SU-DHL-6 (cell line): ENCODE measurements around the gene RAB11FIP3.

Source experiments
- EZH2phosphoT487 ChIP-seq: fragments of 200-600 bp; sonication (generic), shearing (Covaris generic); conservative IDR thresholded peaks from 2 replicates; pipeline ENCODE4 v1.6.1; 2018; ENCODE audit warnings: mild to moderate bottlenecking, antibody characterized with exemption, low read length, moderate library complexity, mixed read lengths
- TF ChIP-seq, protein P1 (sequence below): fragments of 200-600 bp; sonication (generic); IDR thresholded peaks from one replicate; pipeline ENCODE4 v1.5.1; 2017; ENCODE audit warnings: antibody characterized with exemption, mild to moderate bottlenecking, low read length, moderate library complexity; ENCODE audit not compliant: insufficient read depth, poor library complexity, severe bottlenecking

DNA sequence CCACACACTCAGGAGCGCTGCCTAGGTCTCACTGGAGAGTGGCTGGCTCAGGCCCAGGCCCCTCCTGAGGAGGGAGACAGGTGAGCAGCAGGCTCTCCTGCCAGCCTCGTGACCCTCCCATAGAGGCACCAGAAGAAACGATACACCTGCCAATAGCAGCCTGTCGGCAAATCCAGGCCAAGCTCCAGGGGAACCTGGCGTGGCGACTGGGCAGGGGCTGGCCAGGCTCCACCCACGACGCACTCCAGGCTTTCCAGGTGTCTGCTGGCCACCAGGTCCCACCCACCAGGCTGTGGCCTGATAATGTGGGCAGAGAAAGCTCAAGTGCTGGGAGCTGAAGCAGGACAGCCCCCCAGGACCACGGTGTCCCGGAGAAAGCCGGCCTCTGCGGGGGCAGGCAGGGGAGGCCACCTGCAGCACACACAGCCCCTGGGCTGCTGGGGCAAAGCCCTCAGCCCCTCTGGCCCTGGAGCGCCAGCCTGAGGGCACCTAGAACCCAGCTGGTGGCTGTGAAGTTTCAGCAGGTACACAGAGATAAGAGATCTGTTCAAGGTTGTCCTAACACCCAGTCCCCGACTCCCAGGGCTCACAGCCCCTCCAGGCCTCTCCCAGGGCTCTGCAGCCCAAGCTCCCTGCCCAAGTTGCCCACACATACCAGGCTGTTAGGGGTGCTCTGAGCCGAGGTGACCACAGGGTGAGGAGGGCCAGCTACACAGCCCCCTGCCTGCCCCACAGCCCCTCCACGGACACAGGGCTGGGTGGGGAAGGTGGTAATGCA is 46.1 kb upstream of the RAB11FIP3 start:
- TF ChIP-seq, protein P1, sequence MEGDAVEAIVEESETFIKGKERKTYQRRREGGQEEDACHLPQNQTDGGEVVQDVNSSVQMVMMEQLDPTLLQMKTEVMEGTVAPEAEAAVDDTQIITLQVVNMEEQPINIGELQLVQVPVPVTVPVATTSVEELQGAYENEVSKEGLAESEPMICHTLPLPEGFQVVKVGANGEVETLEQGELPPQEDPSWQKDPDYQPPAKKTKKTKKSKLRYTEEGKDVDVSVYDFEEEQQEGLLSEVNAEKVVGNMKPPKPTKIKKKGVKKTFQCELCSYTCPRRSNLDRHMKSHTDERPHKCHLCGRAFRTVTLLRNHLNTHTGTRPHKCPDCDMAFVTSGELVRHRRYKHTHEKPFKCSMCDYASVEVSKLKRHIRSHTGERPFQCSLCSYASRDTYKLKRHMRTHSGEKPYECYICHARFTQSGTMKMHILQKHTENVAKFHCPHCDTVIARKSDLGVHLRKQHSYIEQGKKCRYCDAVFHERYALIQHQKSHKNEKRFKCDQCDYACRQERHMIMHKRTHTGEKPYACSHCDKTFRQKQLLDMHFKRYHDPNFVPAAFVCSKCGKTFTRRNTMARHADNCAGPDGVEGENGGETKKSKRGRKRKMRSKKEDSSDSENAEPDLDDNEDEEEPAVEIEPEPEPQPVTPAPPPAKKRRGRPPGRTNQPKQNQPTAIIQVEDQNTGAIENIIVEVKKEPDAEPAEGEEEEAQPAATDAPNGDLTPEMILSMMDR: no peak
- TF ChIP-seq EZH2phosphoT487: no peak
